OCI-LY3 (cell line): ENCODE data around the gene PAK4.
A peak's percentile ranks its signal among the peaks of the same experiment; 100 is the strongest.

Experiments used
- EZH2phosphoT487 ChIP-seq: fragments of 200-600 bp; shearing (Covaris generic); IDR thresholded peaks from 2 replicates; pipeline ENCODE4 v1.6.1; 2018; ENCODE audit warnings: antibody characterized with exemption, mixed run types, low read depth
- TF ChIP-seq, protein P1 (sequence below): fragments of 200-600, 300-600 bp; sonication (generic); IDR thresholded peaks from 2 replicates; pipeline ENCODE4 v1.5.1; 2014; ENCODE audit warnings: antibody characterized with exemption, low read length, low read depth

DNA sequence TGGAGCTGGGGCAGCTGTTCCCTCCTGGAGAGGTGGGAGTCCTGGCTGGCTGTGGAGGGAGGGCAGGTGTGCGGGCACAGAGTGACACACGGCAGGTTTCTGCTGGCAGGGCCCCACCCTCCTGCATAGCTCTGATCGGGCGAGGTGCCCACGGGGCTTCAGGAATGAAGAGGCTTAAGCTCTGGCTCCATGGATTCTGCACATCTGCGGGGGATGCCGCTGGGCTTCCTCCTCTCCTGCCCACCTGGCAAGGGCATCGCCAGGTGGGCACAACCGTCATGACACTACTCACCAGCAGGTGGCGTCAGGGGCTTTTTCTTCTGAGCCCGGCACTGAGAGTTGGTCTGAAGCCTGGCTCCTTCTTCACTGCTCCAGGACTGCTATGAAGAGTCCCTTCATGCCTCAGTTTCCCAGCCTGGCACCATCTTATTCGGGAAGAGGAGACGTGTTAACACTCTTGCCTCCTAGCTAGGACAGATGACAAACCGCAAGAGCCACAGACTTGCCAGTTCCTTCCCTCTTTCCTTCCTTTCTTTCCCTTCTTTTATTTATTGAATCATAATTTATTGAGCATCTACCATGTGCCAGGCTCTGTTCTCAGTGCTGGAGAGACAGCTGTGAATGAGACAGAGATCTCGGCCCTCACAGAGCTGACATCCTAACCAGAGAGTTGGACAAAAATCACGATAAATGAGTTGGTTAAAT, 15.2 kb upstream of the PAK4 start:
- TF ChIP-seq, protein P1, sequence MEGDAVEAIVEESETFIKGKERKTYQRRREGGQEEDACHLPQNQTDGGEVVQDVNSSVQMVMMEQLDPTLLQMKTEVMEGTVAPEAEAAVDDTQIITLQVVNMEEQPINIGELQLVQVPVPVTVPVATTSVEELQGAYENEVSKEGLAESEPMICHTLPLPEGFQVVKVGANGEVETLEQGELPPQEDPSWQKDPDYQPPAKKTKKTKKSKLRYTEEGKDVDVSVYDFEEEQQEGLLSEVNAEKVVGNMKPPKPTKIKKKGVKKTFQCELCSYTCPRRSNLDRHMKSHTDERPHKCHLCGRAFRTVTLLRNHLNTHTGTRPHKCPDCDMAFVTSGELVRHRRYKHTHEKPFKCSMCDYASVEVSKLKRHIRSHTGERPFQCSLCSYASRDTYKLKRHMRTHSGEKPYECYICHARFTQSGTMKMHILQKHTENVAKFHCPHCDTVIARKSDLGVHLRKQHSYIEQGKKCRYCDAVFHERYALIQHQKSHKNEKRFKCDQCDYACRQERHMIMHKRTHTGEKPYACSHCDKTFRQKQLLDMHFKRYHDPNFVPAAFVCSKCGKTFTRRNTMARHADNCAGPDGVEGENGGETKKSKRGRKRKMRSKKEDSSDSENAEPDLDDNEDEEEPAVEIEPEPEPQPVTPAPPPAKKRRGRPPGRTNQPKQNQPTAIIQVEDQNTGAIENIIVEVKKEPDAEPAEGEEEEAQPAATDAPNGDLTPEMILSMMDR: peak; percentile 86
- TF ChIP-seq EZH2phosphoT487: no peak
